ENCODE data around the gene BTNL2. TPM values are rescaled to one million over a fixed set of nuclear protein-coding genes. Genes with fewer than 3 reads are reported as not detected.
"Not testable (repeated sequence)": the region's sequence is repeated elsewhere in the genome, so short reads cannot be mapped to it uniquely, and the experiment has no call there.

Gene BTNL2, protein sequence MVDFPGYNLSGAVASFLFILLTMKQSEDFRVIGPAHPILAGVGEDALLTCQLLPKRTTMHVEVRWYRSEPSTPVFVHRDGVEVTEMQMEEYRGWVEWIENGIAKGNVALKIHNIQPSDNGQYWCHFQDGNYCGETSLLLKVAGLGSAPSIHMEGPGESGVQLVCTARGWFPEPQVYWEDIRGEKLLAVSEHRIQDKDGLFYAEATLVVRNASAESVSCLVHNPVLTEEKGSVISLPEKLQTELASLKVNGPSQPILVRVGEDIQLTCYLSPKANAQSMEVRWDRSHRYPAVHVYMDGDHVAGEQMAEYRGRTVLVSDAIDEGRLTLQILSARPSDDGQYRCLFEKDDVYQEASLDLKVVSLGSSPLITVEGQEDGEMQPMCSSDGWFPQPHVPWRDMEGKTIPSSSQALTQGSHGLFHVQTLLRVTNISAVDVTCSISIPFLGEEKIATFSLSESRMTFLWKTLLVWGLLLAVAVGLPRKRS
- not detected in 2 replicates for total RNA-seq
- polyA plus RNA-seq (2012): not detected

DNA sequence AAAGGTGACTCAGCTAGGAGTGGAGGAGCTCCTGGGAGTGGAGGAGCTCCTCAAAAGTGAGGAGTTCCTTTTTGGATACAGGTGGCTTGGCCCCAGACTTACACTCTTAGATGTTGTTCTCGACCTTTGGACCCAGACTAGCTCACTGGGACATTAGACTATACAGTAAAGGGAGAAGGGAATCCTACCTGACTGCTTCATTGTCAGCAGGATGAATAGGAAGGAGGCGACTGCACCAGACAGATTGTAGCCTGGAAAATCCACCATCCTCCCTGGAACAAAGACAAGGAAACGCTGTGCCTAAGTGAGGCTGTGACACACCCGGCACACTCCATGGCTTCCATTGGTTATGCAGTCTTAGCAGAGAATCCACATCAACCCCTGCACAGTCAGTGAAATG lies at the start of gene BTNL2:
BTNL2 (minus strand) TSS at position 325 of the 400 bp plus-strand sequence; CDS start at position 267, 58 bp downstream.
- no peak for DNase-seq (ENCODE audit: low read depth)

DNA sequence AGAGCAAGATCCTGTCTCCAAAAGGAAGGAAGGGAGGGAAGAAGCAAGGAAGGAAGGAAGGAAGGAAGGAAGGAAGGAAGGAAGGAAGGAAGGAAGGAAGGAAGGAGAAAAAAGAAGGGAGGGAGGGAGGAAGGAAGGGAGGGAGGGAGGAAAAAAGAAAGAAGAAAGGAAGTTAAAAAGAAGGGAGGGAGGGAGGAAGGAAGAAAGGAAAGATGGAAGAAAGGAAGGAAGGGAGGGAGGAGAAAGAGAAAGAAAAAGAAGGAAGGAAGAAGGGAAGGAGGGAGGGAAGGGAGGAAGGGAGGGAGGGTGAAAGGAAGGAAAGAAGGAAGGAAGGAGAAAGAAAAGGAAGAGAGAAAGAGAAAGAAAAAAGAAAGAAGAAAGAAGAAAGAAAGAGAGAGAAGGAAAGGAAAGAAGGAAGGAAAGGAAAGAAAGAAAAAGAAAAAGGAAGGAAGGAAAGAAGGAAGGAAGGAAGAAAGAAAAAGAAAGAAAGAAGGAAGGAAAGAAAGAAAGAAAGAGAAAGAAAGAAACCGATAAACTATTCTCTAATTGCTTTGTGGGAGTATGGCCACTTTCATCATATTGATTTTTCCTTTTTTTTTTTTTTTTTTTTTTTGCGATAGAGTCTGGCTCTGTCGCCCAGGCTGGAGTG lies 42.2 kb upstream of the BTNL2 start:
- no peak for DNase-seq (ENCODE audit: low read depth)

DNA sequence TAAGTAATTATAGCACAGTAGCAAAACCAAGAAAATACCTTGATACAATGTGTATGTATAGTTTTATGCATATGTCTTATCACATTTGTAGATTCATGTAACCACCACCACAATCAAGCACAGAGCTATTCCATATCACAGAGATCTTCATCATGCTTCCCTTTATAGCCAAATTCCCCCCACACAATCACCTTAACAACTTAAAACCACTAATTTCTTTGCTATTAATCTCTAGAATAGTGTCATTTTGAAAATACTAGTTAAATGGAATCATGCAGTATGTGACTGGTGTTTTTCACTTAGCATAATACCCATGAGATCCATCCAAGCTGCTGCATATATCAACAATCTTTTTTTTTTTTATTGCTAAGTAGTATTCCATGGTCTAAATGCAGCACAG lies 41.0 kb upstream of the BTNL2 start:
- DNase-seq (ENCODE audit: low read depth): no peak

DNA sequence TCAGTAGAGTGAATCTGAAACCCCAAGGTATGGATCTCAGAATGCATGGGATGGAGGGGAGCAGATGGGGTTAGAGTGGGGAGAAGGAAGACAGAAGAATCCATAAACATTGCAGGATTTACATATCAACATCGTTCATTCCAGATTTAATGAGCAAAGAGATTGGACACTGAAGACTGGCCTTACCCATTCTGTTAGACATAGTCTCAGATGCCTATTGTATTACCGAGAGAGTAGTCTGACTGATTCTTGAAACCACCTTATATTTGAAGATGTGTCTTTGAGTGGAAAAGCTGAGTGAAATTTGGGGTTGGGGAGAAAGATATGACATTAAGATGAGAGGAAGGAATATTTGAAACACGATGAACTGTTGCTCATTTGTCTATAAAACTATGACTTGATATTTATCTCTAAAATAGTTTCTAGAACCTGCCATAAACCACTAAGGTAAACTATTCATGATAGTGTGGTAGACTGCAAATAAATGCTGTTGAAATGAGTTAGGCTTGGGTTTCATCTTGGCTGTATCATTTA lies 38.4 kb upstream of the BTNL2 start:
- DNase-seq (ENCODE audit: low read depth): no peak

DNA sequence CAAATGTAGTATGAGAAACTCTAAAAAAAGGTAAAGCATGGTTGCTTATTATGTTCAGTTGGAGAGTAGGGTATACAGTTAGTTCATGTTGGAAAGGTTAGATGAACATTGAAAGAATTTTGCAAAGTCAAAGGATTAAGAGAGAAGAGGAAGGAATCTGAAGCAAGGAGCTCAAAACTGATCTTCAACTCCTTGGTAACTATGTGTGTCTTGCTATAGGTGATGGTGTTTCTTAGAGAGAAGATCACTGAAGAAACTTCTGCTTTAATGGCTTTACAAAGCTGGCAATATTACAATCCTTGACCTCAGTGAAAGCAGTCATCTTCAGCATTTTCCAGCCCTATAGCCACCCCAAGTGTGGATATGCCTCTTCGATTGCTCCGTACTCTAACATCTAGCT lies 37.5 kb upstream of the BTNL2 start:
- no peak for DNase-seq (ENCODE audit: low read depth)

DNA sequence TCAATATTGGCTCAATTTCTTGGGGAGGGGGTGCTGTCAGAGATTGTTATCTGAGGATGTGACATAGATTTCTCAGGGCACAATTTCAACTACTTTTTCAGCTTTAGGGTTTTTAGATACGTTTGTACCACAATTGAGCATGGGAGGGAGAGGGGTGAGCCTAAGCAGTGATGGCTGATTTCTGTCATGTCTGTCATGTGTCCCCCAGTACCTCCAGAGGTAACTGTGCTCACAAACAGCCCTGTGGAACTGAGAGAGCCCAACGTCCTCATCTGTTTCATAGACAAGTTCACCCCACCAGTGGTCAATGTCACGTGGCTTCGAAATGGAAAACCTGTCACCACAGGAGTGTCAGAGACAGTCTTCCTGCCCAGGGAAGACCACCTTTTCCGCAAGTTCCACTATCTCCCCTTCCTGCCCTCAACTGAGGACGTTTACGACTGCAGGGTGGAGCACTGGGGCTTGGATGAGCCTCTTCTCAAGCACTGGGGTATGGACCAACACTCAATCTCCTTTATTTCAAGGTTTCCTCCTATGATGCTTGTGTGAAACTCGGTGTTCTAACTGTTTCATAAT lies 36.1 kb upstream of the BTNL2 start:
- no peak for DNase-seq (ENCODE audit: low read depth)

DNA sequence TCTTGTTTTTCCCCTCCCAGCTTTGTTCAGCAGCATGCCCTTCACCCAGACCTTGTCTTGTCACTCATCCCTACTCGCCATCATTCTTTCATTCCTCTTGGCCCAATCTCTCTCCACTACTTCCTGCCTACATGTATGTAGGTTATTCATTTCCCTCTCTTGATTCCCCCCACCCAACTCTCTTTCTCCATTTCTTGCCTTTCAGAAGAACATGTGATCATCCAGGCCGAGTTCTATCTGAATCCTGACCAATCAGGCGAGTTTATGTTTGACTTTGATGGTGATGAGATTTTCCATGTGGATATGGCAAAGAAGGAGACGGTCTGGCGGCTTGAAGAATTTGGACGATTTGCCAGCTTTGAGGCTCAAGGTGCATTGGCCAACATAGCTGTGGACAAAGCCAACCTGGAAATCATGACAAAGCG lies 35.3 kb upstream of the BTNL2 start:
- no peak for DNase-seq (ENCODE audit: low read depth)

DNA sequence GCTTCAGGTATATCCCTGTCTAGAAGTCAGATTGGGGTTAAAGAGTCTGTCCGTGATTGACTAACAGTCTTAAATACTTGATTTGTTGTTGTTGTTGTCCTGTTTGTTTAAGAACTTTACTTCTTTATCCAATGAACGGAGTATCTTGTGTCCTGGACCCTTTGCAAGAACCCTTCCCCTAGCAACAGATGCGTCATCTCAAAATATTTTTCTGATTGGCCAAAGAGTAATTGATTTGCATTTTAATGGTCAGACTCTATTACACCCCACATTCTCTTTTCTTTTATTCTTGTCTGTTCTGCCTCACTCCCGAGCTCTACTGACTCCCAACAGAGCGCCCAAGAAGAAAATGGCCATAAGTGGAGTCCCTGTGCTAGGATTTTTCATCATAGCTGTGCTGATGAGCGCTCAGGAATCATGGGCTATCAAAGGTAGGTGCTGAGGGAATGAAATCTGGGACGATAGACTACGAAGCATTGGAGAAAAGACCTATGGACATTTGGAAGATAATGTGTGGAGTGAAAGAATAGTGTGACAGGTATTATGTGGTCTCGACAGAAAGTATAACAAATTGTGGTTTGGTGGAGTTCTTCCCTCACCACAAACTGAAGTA lies 32.7 kb upstream of the BTNL2 start, which contains the start of gene HLA-DRA:
HLA-DRA (plus strand) TSS at position 286 of the 613 bp plus-strand sequence; CDS start at position 350, 64 bp downstream.
- DNase-seq (ENCODE audit: low read depth): peak; percentile 54

DNA sequence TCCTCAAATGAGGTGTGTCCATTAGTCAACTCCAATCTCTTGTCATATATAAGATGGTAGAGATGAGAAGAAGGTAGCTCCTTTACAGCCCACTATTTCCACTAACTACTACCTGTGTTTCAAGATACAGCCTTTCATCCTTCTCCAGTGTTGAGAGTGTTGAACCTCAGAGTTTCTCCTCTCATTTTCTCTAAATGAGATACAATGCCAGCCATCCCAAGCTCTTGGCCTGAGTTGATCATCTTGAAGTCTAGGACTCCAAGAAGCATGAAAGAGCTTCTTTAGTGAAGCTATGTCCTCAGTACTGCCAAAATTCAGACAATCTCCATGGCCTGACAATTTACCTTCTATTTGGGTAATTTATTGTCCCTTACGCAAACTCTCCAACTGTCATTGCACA lies 32.2 kb upstream of the BTNL2 start:
- no peak for DNase-seq (ENCODE audit: low read depth)

DNA sequence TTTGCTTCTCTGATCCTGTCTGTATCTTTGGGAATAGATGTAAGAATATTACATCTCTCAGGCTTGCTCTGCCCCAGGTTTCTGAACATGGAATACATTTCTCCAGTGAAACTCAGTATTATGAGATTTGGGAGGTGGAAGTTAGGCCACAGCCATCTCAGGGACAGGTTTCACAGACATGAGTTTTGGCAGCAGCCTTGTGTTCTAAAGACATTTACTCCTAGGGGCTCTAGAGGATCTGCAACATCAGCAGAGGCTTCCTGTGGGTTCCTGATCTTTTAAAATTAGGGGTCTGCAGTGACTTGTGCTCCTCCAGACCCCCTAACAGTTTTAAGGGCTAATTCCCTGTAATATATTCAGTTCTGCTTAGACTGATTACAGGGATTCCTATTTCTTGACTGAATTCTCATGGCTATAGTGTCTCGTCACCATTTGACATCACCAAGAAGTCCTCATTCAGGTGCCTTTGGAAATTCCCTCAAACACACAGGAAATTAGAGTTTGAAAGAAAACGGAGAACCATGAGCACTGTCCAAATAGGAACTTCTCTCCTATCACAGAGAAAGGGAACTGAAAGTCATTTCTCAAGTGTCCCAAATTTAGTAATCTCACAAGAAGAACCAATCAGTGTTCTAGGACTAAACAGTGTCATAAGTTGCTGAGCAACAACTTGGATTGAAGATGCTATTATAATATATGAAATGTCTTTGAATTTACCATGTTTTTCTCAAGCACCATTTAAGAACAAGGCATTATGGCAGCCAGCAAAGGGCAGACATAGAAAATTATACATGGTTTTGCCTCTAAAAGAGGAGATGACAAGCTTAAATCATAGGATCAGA lies 30.2 kb upstream of the BTNL2 start:
- DNase-seq (ENCODE audit: low read depth): peak; percentile 14

DNA sequence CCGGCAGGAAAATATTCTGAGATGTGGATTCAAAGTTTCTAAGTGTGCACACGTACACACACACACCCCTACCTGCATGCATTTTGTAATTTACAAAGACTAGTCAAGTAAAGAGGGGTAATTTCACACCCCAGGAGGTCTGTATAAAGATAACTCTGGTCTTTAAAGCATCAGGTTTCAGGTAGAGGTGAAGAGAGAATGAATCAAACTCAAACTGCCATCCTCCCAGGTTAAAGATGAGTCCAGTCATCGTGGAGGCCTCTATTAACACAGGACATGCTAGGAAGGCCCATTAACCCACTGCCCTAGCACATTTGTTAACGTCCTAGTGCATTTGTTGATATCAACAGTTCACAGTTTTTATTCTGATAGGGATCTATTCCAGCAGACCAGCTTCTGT lies 29.2 kb upstream of the BTNL2 start:
- DNase-seq (ENCODE audit: low read depth): no peak

DNA sequence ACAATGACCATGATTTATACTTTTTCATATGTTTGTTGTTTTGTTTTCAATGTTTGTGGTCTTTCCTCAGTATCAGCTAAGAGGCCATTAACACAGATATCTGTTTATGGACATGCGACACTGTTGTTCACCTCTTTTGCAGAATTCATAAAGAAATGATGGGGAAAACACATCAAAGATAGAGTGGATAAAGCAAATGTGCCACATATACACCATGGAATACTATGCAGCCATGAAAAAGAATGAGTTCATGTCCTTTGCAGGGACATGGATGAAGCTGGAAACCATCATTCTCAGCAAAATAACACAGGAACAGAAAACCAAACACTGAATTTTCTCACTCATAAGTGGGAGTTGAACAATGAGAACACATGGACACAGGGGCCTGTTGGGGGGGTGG lies 27.0 kb upstream of the BTNL2 start:
- DNase-seq (ENCODE audit: low read depth): not testable (repeated sequence)

DNA sequence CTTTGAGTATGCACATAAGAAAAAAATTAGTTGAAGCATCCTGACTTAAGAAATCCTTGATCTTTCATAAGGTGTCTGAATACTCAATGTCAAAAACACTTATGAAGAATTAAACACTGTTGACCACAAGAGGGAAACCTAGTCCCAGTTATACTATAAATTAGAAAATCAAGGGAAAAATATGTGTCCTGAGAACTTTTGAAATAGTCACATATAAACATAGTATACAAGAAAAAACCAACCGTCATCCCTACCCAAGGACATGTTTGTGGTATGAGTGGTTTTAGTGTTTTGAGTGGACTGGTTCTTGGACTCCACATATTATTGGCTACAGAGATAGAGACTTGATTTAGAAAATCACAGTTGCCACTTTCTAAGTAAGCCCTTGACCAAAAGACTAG lies 25.1 kb upstream of the BTNL2 start:
- peak; percentile 25 for DNase-seq (ENCODE audit: low read depth)

DNA sequence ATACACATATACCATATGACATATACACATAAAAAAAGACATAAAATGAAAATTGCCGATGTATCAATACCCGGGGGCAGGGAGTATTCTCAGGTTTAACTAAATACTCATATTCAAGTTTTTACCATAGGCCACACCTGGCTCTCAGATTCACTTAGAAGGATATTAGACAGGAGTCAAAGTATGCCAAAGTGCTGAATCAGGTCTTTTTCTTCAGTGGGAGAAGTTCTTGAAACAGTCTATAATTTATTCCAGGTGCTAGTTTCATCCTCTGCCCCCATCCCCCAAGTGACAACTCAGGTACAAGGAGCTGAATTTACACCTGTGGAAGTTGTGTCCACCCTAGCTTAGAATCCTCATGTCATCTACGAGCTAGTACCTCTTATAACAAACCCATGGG lies 24.2 kb upstream of the BTNL2 start:
- DNase-seq (ENCODE audit: low read depth): no peak

DNA sequence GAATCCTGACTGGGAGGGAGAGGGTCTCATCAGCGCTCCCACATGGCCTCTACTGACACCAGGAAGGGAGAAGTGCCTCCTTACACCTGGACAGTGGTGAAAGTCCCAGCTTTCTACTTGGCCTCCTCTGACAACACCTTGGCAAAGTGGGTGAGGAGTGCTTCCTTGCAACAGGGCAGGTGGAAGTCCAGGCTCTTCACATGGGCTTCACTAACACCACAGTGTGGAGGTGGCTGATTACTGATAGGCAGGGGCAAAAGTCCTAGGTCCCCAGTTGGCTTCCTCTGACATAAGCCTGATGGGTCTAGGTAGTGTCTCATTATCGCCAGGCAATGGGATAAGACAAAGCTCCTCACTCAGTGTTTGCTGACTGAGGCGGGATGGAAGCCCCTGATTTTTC lies 23.2 kb upstream of the BTNL2 start:
- no peak for DNase-seq (ENCODE audit: low read depth)

DNA sequence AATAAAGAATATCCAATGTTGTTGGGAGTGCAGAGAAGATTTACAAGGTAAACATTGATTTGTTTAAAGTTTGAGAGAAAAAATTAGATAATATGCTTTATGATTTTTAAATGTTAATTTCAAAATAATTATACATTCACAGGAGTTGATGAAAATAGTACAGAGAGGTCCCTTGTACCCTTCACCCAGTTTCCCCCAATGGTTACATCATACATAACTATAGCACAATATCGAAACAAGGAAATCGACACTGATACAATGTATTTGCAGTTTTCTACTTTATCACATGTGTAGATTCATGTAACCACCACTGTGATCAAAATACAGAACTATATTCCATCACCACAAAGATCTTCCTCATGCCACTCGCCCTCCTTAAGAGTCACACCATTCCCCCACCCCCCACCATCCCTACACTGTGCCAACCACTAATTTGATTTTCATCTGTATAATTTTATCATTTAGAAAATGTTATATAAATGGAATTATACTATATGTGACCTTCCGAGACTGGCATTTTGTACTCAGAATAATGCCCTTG lies 21.0 kb upstream of the BTNL2 start:
- DNase-seq (ENCODE audit: low read depth): no peak

DNA sequence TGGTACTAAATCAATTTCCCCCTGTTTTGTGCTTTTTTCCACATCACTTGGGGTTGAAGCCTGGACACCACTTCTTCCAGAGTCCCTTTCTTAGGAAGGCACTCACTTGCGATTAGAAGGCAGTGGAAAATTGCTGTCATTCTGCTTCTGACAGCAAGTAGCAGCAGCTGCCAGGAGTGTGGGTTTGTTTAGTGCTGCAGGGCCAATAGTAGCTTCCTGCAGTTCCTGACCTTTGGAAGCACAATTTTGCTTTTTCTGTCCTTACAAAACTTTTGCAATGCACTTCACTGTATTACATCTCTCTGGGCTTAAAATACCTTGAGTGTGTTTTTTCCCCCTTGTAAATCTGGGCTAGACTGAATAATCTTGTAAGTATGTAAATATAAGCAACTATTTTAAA lies 20.2 kb upstream of the BTNL2 start:
- DNase-seq (ENCODE audit: low read depth): no peak

DNA sequence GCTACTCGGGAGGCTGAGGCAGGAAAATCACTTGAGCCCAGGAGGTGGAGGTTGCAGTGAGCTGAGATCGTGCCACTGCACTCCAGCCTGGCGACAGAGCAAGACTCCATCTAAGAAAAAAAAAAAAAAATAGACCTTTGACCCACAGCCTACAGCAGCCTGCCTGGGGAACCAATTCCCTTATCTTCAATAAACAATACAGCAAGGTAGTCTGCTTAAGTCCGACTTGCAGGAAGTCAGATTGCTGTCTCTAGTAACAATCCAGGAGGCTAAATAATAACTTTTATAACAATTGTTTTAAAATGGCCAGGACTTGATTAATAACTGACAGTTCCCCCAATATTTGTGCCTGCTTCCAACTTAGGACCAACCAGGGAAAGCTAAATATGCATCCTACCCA lies 19.4 kb upstream of the BTNL2 start:
- no peak for DNase-seq (ENCODE audit: low read depth)

DNA sequence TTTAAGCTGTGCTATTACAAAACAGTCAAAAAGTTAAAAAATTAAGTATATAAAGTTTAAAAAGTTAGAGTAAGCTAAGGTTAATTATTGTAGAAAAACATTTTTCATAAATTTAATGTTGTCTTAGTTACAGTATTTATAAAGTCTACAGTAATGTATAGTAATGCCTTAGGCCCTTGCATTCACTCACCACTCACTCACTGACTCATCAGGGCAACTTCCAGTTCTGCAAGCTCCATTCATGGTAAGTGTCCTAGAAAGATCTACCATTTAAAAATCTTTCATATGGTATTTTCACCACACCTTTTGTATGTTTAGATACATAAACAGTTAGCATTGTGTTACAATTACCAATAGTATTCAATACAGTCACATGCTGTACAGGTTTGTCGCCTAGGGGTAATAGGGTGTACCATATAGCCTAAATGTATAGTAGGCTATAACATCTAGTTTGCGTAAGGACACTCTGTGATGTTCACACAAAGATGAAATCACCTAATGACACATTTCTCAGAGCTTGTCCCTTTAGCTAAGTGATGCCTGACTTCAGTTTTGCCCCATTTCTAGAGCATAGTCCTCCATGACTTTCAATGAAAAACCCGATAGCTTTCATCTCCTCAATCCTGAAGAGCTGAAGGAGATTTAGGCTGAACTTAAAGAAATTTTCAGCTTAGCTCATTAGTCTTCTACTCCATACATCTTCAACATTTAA lies 17.8 kb upstream of the BTNL2 start:
- no peak for DNase-seq (ENCODE audit: low read depth)

DNA sequence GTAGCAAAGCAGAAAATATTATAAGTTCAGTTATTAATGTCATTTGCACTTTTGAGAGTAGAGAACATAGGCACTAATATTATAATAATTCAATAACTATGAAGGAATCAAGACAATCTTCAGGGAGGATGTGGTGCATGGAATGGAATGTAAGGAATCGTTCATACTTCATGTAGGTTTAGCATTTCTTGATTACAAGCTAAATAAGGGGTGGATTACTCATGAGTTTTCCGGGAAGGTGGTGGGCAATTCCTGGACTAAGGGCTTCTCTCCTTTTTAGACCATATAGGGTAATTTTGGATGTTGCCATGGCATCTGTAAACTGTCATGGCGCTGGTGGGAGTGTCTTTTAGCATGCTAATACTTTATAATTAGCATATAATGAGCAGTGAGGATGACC lies 9.1 kb upstream of the BTNL2 start:
- no peak for DNase-seq (ENCODE audit: low read depth)

All from myocyte (in vitro differentiated cells).